Stimulated activated naive CD8-positive, alpha-beta T cell treated with anti-CD3 and anti-CD28 coated beads, Interleukin-15, amount 100 ng/mL, for 72 hours (primary cell): ENCODE results near the gene TWIST2.

Experiments used
- ATAC-seq: fragments of 150-1000 bp; cut with Tn5 transposase; 2 replicates; pipeline ENCODE4 v1.10.0; 2021; ENCODE audit warnings: mild to moderate bottlenecking, moderate library complexity
- DNase-seq, 2 donors: peaks; one replicate each; pipeline ENCODE4 v3.0.0; 2021 to 2022
- H3K27ac Mint-ChIP-seq, 2 donors: one replicate each; pipeline ENCODE4 v1.8.0; 2022; ENCODE audit warnings: mild to moderate bottlenecking in 2 of 2, mixed read lengths in 2 of 2, moderate library complexity in 2 of 2
- H3K27me3 Mint-ChIP-seq: one replicate; pipeline ENCODE4 v1.8.0; 2022; ENCODE audit warnings: mixed read lengths
- H3K4me1 Mint-ChIP-seq: one replicate; pipeline ENCODE4 v1.8.0; 2022; ENCODE audit warnings: mild to moderate bottlenecking, mixed read lengths
- H3K4me3 Mint-ChIP-seq, 2 donors: one replicate each; pipeline ENCODE4 v1.8.0; 2022; ENCODE audit warnings: mild to moderate bottlenecking in 2 of 2, mixed read lengths in 2 of 2, moderate library complexity in 1 of 2
- H3K9me3 Mint-ChIP-seq, 2 donors: one replicate each; pipeline ENCODE4 v1.8.0; 2022; ENCODE audit warnings: mixed read lengths in 2 of 2

The TWIST2 gene

DNA sequence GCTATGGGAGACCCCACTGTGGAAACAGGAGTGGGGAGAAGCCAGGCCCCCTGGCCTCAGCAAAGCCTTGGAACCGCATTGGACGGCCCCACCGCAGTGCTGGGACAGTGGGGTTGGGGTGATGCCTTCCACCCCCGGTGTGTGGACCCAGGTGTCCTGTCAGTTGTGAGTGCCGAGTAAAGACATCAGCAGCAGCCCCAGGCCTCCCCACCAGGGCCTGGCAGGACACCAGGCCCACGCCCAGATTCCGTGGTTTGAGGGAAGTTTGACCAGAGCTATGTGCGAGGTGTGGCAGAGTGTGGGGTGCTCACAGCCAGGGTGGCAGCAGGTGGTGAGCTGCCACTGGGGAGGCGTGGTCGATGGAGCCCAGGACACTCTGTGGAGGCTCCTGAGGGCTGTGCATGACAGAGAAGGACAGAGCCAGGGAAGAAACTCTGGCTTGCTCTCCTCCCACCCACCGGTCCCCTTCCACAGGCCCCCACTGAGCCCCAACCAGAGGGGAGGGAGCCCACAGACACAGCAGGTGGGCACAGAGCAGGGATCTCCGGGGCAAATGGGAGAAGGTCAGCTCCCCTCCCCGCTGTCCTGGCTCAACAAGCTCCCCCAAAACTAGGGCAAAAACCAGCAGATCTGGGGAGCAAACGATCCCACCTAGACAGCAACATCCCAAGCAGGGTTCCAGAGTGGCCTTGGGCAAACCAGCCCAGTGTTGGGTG lies 69.1 kb downstream of the TWIST2 start:
- H3K9me3 Mint-ChIP-seq: no peaks in the 10 kb centered on the region
- ATAC-seq (no peak), DNase-seq (no peak)
- peaks cover 35% of the 10 kb centered on the region for H3K27me3 Mint-ChIP-seq
- no peak overlapping the region for H3K27ac Mint-ChIP-seq
- H3K4me1 Mint-ChIP-seq: no peaks in the 10 kb centered on the region
- no peak overlapping the region for H3K4me3 Mint-ChIP-seq

DNA sequence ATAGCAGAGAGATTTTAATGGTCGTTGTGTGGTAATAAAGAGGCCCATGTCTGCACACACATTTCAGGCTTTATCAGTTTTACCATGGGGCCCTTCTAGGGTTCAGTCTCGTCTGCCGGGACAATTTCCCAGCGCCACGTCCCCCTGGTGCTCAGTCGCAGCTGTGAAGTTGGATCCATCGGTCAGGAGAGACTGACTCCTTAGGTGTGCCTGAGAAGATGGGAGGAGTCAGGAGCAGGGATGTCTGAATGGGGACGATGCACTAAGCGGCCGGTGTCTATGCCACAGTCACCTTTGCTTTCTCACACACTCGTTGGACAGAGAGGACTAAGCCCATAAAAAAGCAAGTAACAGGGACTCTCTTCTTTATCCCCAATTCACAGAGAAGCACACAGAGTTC lies 71.4 kb downstream of the TWIST2 start:
- H3K27me3 Mint-ChIP-seq: peaks cover 35% of the 10 kb centered on the region
- H3K4me3 Mint-ChIP-seq: no peak overlapping the region
- no peaks in the 10 kb centered on the region for H3K9me3 Mint-ChIP-seq
- ATAC-seq: no peak
- H3K27ac Mint-ChIP-seq: peak overlapping the region in 1 of 2 donors; percentile 48
- DNase-seq: no peak
- no peaks in the 10 kb centered on the region for H3K4me1 Mint-ChIP-seq

DNA sequence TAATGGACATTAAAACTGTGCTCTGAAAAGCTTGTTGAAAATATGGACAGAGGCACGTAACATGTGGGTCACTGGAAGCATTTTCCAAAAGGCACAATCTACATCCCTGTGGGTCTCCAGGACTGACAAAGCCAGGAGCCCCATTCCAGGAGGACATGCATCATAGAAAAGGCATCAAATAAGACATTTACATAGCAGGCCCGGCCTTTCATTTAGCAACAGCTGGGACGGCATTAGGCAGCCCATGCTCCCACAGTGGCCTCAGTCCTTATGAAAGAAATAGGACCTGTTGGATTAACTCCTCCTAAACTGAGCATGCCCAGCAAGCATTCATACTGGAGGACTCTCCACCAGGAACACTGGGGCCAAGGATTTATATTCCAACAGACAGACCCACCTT lies 72.2 kb downstream of the TWIST2 start:
- ATAC-seq (no peak), DNase-seq (no peak)
- Mint-ChIP-seq H3K4me1 (no peaks in the 10 kb centered on the region), H3K4me3 (no peak overlapping the region), H3K27ac (no peak overlapping the region), H3K27me3 (peaks cover 30% of the 10 kb centered on the region), H3K9me3 (no peaks in the 10 kb centered on the region)

DNA sequence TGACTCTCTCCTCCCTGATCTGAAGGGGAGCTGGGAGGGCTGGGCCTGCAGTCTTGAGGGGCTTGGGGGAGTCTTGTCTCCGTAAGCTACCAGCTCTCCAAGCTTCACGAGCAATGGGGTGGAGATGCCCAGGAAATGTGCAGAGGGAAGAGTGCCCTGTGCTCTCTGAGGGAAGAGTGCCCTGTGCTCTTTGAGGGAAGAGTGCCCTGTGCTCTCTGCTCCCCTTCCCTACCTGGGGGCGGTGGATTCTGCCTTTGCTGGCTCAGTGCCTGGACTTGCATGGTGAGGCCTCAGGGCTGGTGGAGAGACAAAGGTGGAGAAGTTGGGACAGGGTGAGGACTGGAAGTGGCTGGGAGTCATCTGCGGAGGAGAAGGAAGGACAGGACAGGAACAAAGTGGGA lies 72.7 kb downstream of the TWIST2 start:
- Mint-ChIP-seq H3K4me3 (no peak overlapping the region), H3K27me3 (peaks cover 25% of the 10 kb centered on the region), H3K27ac (no peak overlapping the region), H3K4me1 (no peaks in the 10 kb centered on the region), H3K9me3 (no peaks in the 10 kb centered on the region)
- DNase-seq (no peak), ATAC-seq (no peak)

DNA sequence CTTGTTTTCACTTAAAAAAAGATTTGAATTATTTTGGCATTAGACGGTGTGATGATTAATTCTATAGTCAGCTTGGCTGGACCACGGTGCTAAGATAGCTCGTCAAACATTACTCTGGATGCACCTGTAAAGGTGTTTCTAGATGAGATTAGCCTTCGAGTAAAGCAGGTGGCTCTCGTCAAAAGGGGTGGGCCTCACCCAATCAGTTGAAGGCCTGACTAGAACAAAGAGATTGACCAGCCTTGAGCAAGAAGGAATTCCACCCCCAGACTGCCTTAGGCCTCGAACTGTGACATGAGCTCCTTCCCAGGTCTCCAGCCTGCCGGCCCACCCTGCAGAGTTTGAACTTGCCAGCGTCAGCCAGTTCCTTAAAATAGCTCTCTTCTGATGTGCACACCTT lies 73.4 kb downstream of the TWIST2 start:
- ATAC-seq (no peak), DNase-seq (no peak)
- Mint-ChIP-seq H3K27ac (no peak overlapping the region), H3K4me3 (no peak overlapping the region), H3K9me3 (no peaks in the 10 kb centered on the region), H3K4me1 (no peaks in the 10 kb centered on the region), H3K27me3 (peaks cover 19% of the 10 kb centered on the region)

DNA sequence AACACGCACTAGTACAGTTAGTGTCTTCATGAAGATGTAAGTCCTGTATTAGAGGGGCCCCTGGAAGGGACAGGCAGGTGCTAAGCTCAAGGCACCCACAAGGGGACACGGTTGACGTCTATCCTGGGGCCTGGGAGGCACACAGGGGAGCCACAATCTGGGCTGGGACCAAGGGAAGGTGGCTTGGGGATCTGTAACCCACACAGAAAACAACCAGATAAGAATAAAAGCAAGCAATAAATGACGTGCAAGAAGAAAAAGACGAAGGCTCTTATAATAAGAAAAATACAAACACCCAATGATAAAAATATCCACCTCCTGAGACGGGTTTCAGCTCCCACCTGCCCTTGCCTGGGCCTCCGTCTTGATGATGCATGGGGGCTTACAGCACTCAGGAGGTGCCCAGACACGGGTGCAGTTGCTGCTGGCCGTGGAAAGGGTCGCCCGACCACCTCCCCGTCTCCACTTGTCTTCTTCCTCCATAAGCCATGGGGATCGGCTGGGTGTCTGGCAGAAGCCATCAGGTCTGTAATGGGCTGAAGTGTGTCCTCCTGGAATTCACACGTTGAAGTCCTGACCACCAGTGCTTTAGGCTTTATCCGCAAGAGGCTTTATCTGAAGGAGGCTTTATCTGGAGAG lies 73.9 kb downstream of the TWIST2 start:
- Mint-ChIP-seq H3K27me3 (peaks cover 17% of the 10 kb centered on the region), H3K4me1 (no peaks in the 10 kb centered on the region)
- ATAC-seq: no peak

DNA sequence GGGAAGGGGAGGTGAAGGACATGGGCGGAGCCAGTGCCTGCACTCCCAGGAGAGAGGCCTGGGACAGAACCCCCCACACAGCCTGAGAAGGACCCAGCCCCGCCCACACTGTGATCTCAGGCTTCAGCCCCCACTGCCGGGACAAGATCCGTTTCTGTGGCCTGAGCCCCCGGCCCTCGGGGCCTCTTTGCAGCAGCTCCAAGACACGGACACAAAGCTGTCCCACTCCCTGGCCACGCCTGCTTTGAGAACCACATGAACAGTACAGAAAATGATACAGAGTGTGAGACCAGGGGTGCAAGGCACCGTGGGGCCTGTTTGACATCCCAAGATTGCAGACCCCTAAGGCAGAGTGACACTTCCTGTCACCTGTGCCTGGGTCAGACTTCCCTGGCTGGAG lies 74.5 kb downstream of the TWIST2 start:
- DNase-seq (no peak), ATAC-seq (no peak)
- H3K27ac Mint-ChIP-seq: no peak overlapping the region
- peaks cover 17% of the 10 kb centered on the region for H3K27me3 Mint-ChIP-seq
- no peak overlapping the region for H3K4me3 Mint-ChIP-seq
- no peaks in the 10 kb centered on the region for H3K9me3 Mint-ChIP-seq
- H3K4me1 Mint-ChIP-seq: no peaks in the 10 kb centered on the region

More for the DNA sequence above, 73.9 kb downstream of the TWIST2 start:
- Mint-ChIP-seq H3K27ac (no peak overlapping the region), H3K4me3 (no peak overlapping the region), H3K9me3 (no peaks in the 10 kb centered on the region)
- no peak for DNase-seq

DNA sequence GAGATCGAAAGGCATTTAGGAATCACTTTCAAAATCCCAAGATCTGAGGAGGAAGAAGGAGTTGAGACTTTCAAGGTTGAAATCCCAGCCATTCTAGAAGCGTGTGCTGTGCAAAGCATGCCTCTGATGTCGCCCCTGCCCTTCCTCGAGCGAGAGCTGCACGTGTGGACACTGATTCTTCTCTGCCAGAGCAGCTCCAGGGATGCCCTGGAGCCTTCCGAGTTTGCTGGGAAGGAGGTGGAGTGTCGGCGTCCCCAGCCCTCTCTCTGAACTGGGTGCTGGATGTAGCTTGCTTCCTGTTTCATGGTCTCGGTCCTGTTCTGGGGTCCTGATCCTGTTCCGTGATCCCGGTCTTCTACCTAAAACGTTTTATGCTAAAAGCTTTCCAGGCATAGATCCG lies 76.1 kb downstream of the TWIST2 start:
- DNase-seq (no peak), ATAC-seq (no peak)
- Mint-ChIP-seq H3K4me3 (no peak overlapping the region), H3K27me3 (peaks cover 25% of the 10 kb centered on the region), H3K27ac (no peak overlapping the region), H3K4me1 (no peaks in the 10 kb centered on the region), H3K9me3 (no peaks in the 10 kb centered on the region)

DNA sequence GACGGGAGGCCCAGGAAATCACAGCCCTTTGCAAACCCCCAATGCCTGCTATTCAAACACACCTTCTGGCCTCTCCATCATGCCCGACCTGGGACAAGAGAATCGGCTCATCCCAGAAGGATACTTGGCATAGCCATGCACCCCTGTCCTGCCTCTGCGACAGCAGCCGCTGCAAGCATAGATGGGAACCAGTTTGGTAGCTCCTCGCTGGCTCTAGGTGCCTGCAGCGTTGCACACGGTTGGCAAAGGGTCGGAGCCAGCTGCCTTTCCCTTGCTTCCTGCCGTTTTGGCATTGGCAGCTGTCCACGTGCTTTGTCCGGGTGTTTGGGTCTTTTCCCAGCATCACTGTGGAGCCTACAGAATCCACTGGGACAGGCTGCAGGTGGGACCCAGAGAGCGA lies 76.9 kb downstream of the TWIST2 start:
- H3K4me3 Mint-ChIP-seq: no peak overlapping the region
- peaks cover 31% of the 10 kb centered on the region for H3K27me3 Mint-ChIP-seq
- no peaks in the 10 kb centered on the region for H3K4me1 Mint-ChIP-seq
- no peak for ATAC-seq
- DNase-seq: no peak
- no peak overlapping the region for H3K27ac Mint-ChIP-seq
- H3K9me3 Mint-ChIP-seq: no peaks in the 10 kb centered on the region

DNA sequence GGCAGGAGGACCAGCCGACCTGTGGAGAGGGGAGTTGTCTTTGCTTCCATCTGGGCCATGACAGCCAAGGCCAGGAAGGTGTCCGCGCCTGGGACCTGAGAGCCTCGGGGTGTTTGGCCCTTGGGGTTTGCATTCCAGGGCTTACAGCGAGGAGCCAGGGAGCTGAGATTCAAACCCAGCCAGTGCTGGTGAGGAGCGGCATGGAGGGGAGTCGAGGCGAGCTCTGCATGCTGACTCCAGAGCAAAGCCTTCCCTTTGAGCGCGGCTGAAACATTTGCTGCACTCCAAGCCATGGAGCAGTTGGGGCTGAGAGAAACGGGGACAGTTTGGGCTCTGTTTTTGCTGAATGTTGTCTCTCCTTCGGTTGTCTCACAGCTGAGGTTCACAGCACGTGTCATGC lies 77.4 kb downstream of the TWIST2 start:
- Mint-ChIP-seq H3K27me3 (peaks cover 36% of the 10 kb centered on the region), H3K9me3 (no peaks in the 10 kb centered on the region), H3K4me1 (no peaks in the 10 kb centered on the region), H3K27ac (no peak overlapping the region), H3K4me3 (no peak overlapping the region)
- no peak for DNase-seq
- no peak for ATAC-seq

DNA sequence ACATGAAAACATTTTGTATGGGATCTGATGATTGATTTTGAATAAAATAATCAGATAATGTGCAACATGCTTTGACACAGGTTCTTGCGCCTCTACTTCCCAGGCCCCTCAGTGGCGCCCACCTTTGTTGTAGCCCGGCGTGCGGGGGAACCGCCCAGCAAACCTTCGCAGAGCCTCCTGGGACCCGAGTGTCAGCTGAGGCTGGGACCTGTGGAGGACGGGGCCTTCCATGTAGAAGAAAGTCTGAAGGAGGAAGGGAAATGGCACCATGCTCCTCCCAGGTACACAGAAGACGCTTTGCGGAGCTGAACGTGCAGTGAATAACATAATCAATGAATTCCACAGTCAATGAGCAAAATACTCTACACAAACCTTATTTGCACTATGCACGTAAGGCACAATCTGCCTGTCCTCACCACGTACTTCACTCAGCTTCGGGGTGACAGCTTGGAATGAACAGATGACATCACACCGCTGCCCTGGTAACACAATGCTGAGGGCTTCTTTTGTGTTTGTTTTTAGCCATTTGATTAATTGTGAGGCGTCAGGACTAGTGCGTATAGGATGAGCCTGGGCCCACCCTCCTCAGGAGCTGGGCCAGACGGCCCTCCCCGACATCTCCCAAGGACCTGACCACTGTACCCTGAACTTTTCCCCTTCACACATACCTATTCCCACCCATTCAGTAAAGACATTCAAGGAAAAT lies 78.1 kb downstream of the TWIST2 start:
- ATAC-seq: no peak
- no peaks in the 10 kb centered on the region for H3K4me1 Mint-ChIP-seq
- H3K27me3 Mint-ChIP-seq: peaks cover 43% of the 10 kb centered on the region
- H3K27ac Mint-ChIP-seq: no peak overlapping the region
- H3K4me3 Mint-ChIP-seq: no peak overlapping the region
- H3K9me3 Mint-ChIP-seq: no peaks in the 10 kb centered on the region
- DNase-seq: no peak

DNA sequence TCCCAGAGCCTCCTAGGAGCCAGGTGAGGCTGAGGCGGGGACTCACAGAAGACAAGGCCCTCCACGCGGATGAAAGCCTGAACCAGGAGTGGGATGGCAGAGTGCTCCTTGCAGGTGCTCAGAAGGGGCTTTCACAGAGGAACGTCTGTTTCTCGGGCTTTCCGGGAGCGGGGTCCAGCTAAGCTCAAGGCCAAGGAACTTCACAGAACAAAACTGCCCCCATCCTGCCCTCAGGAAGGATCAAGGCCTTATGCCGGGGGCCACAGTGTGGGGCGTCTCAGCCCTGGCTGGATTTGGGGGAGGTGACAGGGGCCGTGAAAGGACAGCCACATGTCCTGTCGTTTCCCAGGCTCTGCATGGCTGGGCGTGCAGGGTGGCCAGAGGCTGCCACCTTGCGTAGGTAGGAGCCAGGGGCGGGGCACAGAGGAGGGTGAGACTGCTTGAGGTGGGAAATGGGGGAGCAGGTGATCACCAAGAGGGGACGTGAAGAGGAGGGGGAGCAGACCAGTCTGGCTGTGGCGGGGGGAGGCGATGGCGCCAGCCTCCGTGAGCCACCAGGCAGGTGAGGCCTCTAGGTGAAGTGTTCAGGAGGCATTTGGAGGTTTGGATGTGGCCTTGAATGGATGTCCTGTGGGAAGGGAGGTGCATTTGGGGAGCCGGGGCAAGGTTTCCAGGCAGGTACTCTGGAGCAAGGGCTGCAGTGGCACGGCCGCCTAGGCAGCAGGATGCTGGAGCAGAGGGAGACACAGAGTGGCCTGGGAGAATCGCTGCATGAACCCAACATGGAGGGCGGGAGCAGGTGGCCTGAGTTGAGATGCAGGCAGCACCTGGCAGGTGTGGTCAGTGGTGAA lies 79.1 kb downstream of the TWIST2 start:
- no peak overlapping the region for H3K4me3 Mint-ChIP-seq
- H3K9me3 Mint-ChIP-seq: no peaks in the 10 kb centered on the region
- no peak overlapping the region for H3K27ac Mint-ChIP-seq
- peaks cover 46% of the 10 kb centered on the region for H3K27me3 Mint-ChIP-seq
- H3K4me1 Mint-ChIP-seq: no peaks in the 10 kb centered on the region
- DNase-seq (no peak), ATAC-seq (no peak)

DNA sequence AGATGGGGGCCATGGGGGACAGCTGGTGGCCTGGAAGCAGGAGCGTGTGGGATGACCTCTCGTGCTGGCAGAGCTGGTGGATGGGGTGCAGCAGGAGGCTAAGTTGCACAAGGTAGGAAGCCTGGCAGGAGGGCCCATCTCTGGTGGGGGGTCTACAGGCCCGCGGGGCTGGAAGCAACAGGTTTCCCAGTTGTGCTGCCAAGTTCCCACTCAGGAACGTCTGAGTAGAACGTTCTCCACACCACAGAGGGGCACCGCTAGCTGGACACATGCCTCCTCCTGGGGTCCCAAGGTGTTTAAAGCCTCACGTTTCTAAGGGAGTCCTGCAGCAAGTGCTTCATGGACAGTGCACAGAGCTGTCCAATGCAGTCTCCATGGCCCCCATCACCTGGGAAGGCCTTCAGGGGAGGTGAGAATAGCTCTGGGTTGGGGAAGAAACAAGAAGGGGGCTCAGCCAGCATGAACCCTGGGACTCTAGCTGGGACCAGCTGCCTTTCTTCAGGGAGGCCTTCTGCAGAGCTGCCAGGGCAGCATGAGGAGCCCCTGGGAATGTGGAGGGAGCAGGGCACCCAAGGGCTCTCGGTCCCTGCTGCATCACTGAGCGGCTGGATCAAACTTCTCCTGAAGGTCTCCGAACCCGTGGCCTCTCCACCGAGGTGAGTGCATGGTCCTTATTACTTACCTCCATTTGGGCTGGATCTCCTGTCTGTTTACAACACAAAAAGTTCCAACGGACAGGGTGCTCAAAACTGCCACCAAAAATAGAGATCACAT lies 80.0 kb downstream of the TWIST2 start:
- ATAC-seq (no peak), DNase-seq (no peak)
- no peaks in the 10 kb centered on the region for H3K4me1 Mint-ChIP-seq
- peaks cover 52% of the 10 kb centered on the region for H3K27me3 Mint-ChIP-seq
- H3K4me3 Mint-ChIP-seq: no peak overlapping the region
- H3K9me3 Mint-ChIP-seq: no peaks in the 10 kb centered on the region
- H3K27ac Mint-ChIP-seq: no peak overlapping the region

DNA sequence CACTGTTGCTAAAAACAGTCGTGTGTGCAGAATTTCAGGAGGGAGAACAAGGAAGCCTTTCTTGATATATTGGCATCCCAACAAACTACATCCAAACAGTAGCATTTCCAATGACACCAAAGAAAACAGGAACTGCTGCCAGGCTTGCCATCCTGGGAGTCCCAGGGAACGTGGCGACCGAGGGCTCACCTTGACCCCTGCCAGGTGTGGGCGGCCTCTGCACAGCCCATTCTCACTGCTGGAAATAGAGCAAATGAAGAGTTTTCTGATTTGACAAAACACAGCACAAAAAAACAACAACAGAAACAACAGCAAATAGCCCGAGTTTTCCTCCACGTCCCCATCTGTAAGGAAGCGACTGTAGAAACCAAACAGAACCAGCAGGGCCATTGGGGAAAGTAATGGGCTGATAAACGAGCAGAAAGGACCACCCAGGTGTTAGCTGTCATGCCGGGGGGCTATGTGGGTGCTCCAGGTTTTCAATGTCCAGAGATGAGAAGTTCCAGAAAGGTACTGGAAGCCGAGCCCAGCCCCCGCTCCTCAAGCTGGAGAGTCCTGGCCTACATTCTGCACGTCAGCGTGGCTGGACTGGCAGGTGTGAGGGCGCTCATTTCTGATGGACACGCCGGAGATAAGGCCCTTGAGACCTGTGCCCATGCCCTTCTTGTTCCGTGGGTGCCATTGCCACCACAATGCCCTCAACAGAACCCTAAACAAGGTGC lies 80.8 kb downstream of the TWIST2 start:
- no peak for ATAC-seq
- Mint-ChIP-seq H3K27ac (no peak overlapping the region), H3K9me3 (no peaks in the 10 kb centered on the region), H3K27me3 (peaks cover 52% of the 10 kb centered on the region), H3K4me1 (no peaks in the 10 kb centered on the region), H3K4me3 (no peak overlapping the region)
- no peak for DNase-seq
